Breast epithelium (tissue), 4 donors: ENCODE measurements around the gene NT5DC1. TPM values are rescaled to one million over a fixed set of nuclear protein-coding genes. Genes with fewer than 3 reads are reported as not detected.

Experiments used
- DNase-seq, 2 donors: peaks; one replicate each; pipeline ENCODE4 v3.0.0-alpha.2; 2019; ENCODE audit warnings: low spot score in 2 of 2
- H3K27ac ChIP-seq, 2 donors: fragments of 200-600 bp; sonication (generic) in 1 of 2; one replicate each; pipeline ENCODE4 v1.5.1; 2016 to 2019; ENCODE audit warnings: mild to moderate bottlenecking in 1 of 2
- H3K27me3 ChIP-seq, 2 donors: fragments of 200-600 bp; sonication (generic) in 1 of 2; one replicate each; pipeline versions ENCODE4 v1.5.1 to v1.6.0; 2017 to 2019; ENCODE audit warnings: control low read depth in 1 of 2, mild to moderate bottlenecking in 1 of 2
- H3K36me3 ChIP-seq: fragments of 200-600 bp; one replicate; pipeline ENCODE4 v1.5.1; 2019
- H3K4me1 ChIP-seq, 2 donors: fragments of 200-600 bp; sonication (generic); one replicate each; pipeline ENCODE4 v1.5.1; 2016 to 2019; ENCODE audit warnings: control low read depth in 1 of 2
- H3K4me3 ChIP-seq, 3 donors: fragments of 200-600 bp; sonication (generic); 1 replicate in 2 of 3; 2 replicates in 1 of 3; pipeline ENCODE4 v1.5.1; 2016 to 2019; ENCODE audit warnings: mild to moderate bottlenecking in 3 of 3, moderate library complexity in 2 of 3
- H3K9me3 ChIP-seq, 2 donors: fragments of 200-600 bp; sonication (generic) in 1 of 2; one replicate each; pipeline ENCODE4 v1.5.1; 2016 to 2019; ENCODE audit warnings: control low read depth in 1 of 2
- POLR2A ChIP-seq: fragments of 450-650 bp; IDR thresholded peaks from one replicate; pipeline ENCODE4 v1.6.1; 2016; ENCODE audit warnings: antibody characterized with exemption, mild to moderate bottlenecking, moderate library complexity
- POLR2AphosphoS5 ChIP-seq, 3 donors: sonication (generic); formaldehyde crosslinking; IDR thresholded peaks; one replicate each; pipeline ENCODE4 v1.6.1; 2017; ENCODE audit warnings: antibody characterized with exemption in 3 of 3
- intact Hi-C: fragments of 100-400 bp; cut with DNase I; formaldehyde crosslinking; loops from one replicate; pipeline ENCODE4 v1.15.1; 2023; ENCODE audit warnings: low total_unique reads
- total RNA-seq, 3 donors: library from RNA; depleted of rRNA; stranded (reverse); fragments of >200 nt; gene quantifications; one replicate each; pipeline ENCODE4 v1.1.0, GENCODE V29; 2016
- TF ChIP-seq, protein P1 (sequence below), 3 donors: fragments of 450-650 bp; IDR thresholded peaks; one replicate each; pipeline ENCODE4 v1.5.1; 2016 to 2017; ENCODE audit warnings: antibody characterized with exemption in 3 of 3, mild to moderate bottlenecking in 3 of 3, moderate library complexity in 3 of 3

The NT5DC1 gene
- total RNA-seq, 3 donors from 2014 or later = 11.2 to 13.3 (median 11.8) TPM

DNA sequence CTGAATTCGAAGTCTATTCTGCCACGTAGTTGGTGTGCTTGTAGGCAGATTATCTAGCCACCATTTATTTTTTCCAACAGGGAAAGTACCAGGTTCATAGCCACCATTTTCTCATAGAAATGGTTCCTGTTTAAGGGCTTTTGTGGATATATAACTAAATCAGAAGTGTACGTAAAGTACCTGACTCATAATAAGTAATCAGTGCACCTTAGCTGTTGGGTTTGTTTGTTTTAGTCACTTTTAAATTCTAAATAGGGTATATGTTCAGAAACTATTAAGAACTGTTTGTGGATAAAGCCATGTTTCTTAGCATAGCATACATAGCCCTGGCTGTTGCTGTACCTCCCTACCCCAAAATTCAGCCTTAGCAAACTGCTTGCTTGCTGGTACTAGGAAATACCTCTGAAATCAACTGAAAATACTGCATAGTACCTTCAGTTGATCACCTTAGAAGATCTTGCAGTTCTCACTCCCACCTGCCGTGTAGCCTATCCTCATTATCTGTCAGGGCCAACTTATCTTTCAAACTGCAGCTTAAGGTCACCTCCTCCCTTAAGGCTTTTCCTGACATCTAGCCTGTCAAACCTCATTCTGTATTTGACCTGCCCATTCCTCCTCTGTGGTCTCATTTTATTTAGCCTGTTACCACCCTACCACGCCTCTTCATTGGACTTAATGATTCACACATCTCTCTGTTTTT is 69.9 kb downstream of the NT5DC1 start:
- no peak overlapping the region for H3K4me3 ChIP-seq
- TF ChIP-seq POLR2A = no peak
- TF ChIP-seq POLR2AphosphoS5 (IDR thresholded peaks at IDR 0.05) = no peak
- TF ChIP-seq, protein P1, sequence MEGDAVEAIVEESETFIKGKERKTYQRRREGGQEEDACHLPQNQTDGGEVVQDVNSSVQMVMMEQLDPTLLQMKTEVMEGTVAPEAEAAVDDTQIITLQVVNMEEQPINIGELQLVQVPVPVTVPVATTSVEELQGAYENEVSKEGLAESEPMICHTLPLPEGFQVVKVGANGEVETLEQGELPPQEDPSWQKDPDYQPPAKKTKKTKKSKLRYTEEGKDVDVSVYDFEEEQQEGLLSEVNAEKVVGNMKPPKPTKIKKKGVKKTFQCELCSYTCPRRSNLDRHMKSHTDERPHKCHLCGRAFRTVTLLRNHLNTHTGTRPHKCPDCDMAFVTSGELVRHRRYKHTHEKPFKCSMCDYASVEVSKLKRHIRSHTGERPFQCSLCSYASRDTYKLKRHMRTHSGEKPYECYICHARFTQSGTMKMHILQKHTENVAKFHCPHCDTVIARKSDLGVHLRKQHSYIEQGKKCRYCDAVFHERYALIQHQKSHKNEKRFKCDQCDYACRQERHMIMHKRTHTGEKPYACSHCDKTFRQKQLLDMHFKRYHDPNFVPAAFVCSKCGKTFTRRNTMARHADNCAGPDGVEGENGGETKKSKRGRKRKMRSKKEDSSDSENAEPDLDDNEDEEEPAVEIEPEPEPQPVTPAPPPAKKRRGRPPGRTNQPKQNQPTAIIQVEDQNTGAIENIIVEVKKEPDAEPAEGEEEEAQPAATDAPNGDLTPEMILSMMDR (IDR thresholded peaks at IDR 0.05) = no peak
- no peaks in the 10 kb centered on the region for H3K4me1 ChIP-seq
- DNase-seq = no peak
- intact Hi-C loops = no loop called here
- H3K27ac ChIP-seq = no peak overlapping the region
- H3K36me3 ChIP-seq = peaks cover 5% of the 10 kb centered on the region
- H3K27me3 ChIP-seq = no peaks in the 10 kb centered on the region
- peaks cover 4 to 21% of the 10 kb centered on the region in 2 donors for H3K9me3 ChIP-seq

DNA sequence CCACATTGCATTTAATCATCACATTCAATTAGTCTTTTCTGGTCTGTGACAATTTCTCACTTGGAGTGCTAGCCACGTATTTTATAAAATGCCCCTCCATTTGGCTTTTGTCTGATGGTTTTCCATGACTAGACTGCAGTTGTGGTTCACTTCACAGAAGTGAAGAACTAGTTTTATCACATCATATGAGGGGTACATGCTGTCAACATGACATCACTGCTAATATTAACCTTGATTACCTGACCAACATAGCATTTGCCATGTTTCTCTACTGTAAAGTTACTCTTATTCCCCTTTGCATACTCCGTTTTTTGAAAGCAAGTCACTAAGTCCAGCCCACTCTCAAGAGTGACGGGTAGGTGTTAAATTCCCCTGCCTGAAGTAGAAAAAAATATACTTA is 73.3 kb downstream of the NT5DC1 start:
- no peak overlapping the region for H3K4me3 ChIP-seq
- peaks cover 4 to 19% of the 10 kb centered on the region in 2 donors for H3K9me3 ChIP-seq
- H3K27ac ChIP-seq = no peak overlapping the region
- H3K27me3 ChIP-seq = no peaks in the 10 kb centered on the region
- TF ChIP-seq, protein P1 (IDR thresholded peaks at IDR 0.05) = no peak
- no peak for TF ChIP-seq POLR2AphosphoS5 (IDR thresholded peaks at IDR 0.05)
- no peak for TF ChIP-seq POLR2A
- no peak for DNase-seq
- H3K36me3 ChIP-seq = no peaks in the 10 kb centered on the region
- intact Hi-C loops = no loop called here
- H3K4me1 ChIP-seq = no peaks in the 10 kb centered on the region

DNA sequence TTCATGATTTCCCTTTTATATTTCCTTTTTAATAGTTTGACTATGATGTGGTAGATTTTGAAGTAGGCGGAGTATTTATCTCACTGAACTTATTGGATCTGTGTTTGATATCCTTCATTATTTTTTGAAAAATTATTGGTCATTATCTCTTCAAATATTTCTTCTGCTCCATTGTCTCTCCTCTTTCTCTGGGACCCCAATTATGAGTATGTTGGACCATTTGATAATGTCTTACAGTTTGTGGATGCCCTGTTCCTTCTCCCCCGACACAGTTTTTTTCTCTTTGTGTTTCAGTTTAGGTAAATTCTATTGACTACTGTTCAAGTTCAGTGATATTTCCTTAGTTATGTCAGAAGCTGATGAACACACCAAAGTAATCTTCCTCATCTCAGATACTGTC is 74.7 kb downstream of the NT5DC1 start:
- no peak for TF ChIP-seq POLR2A
- no peak for TF ChIP-seq POLR2AphosphoS5 (IDR thresholded peaks at IDR 0.05)
- TF ChIP-seq, protein P1 (IDR thresholded peaks at IDR 0.05) = no peak
- intact Hi-C loops = no loop called here
- DNase-seq = no peak
- H3K27ac ChIP-seq = no peak overlapping the region
- no peaks in the 10 kb centered on the region for H3K27me3 ChIP-seq
- H3K9me3 ChIP-seq = peaks cover 4 to 19% of the 10 kb centered on the region in 2 donors
- no peaks in the 10 kb centered on the region for H3K36me3 ChIP-seq
- H3K4me3 ChIP-seq = no peak overlapping the region
- no peaks in the 10 kb centered on the region for H3K4me1 ChIP-seq

DNA sequence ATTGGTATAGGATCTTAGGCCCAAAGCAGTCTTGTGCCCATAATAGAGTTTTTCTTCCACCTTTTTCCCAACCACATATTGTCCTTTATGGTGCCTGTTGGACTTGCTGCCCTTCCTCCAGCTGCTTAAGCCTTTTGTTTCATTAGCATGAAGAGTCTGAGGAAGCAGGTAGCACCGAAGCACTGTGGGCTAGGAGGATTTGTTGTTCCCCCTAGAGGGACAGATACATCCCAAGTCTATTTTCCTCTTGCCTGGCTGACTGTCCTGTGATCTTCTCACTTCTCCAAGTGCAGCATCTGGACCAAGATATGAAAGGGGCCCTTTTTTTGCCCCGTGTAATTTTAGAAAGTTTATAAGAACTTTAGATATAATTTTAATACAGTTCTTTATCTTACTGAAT is 75.9 kb downstream of the NT5DC1 start:
- H3K9me3 ChIP-seq = peaks cover 4 to 19% of the 10 kb centered on the region in 2 donors
- intact Hi-C loops = no loop called here
- no peak overlapping the region for H3K27ac ChIP-seq
- no peaks in the 10 kb centered on the region for H3K27me3 ChIP-seq
- no peak for TF ChIP-seq POLR2A
- no peak for TF ChIP-seq POLR2AphosphoS5 (IDR thresholded peaks at IDR 0.05)
- TF ChIP-seq, protein P1 (IDR thresholded peaks at IDR 0.05) = no peak
- H3K36me3 ChIP-seq = no peaks in the 10 kb centered on the region
- H3K4me1 ChIP-seq = no peaks in the 10 kb centered on the region
- H3K4me3 ChIP-seq = no peak overlapping the region
- no peak for DNase-seq

DNA sequence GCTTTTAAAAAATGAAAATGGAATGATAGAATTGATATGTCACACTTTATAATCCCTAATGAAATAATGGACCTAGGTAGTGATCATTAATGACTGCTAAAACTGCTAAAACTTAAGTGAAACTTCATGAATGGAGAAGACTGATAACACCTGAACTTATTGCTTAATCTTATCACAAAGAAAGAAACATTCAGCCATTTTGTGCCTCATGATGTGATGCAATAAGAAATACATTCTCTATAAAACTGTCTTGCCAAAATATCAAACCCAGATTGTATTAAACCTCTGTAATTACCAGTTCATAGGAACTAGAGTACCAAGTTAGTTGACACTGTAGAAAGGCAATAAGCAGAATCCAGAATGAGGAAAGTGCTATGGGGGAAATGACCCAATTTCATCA is 79.7 kb downstream of the NT5DC1 start:
- intact Hi-C loops = no loop called here
- H3K27ac ChIP-seq = no peak overlapping the region
- no peak for DNase-seq
- H3K4me1 ChIP-seq = no peaks in the 10 kb centered on the region
- no peaks in the 10 kb centered on the region for H3K36me3 ChIP-seq
- peaks cover 4 to 17% of the 10 kb centered on the region in 2 donors for H3K9me3 ChIP-seq
- TF ChIP-seq, protein P1 (IDR thresholded peaks at IDR 0.05) = no peak
- TF ChIP-seq POLR2A = no peak
- no peak for TF ChIP-seq POLR2AphosphoS5 (IDR thresholded peaks at IDR 0.05)
- no peaks in the 10 kb centered on the region for H3K27me3 ChIP-seq
- H3K4me3 ChIP-seq = no peak overlapping the region
